GM21717 (cell line): ENCODE data around the gene BNIP5.

Experiments used
- ATAC-seq: cut with Tn5 transposase; IDR thresholded peaks from one replicate; pipeline ENCODE4 v1.9.1; 2021; ENCODE audit warnings: mild to moderate bottlenecking, moderate library complexity; ENCODE audit not compliant: unreplicated experiment

Gene BNIP5

DNA sequence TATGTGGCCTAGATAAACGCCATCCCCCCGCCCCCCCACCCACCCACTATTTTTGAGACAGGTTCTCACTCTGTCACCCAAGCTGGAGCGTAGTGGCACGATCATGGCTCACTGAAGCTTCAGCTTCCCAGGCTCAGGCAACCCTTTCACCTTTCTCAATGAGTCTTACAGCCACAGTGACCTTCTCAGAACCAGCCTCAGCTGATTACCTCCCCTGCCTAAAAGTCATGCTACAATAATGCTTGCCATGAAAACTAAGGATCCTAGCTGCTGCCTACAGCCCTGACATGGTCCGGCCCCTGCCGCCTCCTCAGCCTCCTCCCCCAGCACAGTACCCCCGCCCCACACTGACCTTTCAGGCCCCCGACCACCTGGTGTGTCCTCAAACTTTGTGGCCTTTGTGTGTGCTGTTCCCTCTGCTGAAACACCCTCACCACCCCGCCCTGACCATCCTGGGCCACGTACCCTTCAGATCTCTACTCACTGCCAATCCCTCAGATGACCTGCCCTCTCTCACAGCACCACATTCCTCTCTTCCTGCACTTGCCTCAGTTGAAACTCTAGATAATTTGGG lies 35.5 kb downstream of the BNIP5 start:
- no peak for ATAC-seq

DNA sequence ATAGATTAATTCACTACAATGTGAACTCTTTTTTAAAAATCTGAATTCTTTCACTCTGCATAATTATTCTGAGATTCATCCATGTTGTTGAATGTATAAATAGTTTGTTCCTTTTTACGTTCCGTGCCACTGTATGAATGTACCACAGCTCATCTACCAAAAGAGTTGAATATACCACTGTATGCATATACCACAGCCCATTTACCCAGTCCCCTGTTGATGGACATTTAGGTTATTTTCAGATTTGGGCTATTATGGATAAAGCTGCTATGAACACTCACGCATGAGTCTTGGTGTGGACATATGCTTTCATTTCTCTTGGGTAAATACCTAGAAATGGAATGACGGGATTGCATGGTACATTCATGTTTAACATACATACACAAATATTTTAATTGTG lies 38.7 kb downstream of the BNIP5 start:
- ATAC-seq, result no peak

DNA sequence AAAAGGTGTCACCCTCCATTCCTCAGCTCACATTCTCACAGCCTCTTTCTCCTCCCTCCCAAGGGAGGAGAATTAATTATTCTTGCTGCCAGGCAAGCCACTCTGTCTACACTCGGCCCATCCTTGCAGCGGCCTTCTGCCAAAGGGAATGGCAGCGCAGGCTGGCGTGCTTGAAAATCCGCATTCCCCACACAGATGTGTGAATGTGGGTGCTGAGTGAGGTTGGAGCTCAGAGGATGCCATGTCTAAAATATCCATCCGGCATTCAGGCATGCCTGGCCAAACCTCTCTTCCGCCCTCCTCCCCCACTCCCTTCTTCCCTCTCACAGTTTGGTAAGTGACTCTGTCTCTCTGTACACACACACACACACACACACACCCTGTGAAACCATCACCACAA lies 39.2 kb downstream of the BNIP5 start:
- no peak for ATAC-seq

DNA sequence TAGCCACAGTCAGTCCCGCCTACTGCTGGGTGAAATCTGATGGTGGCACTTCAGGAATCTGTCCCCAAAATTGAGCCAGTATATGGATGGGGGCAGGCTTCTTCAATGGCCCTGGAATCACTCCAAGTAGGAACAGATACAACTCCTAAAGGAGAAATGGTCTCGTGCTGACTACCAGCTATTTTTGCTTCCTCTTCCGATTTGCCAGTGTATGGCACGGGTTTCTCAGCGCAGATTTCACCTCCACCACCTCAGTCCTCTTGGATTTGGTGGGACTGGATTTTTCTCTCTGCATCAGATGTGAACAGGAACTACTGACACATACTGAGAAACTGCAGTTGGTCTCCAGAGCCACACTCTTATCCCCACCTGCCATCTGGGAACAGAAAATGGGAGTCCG lies 39.6 kb downstream of the BNIP5 start:
- no peak for ATAC-seq

DNA sequence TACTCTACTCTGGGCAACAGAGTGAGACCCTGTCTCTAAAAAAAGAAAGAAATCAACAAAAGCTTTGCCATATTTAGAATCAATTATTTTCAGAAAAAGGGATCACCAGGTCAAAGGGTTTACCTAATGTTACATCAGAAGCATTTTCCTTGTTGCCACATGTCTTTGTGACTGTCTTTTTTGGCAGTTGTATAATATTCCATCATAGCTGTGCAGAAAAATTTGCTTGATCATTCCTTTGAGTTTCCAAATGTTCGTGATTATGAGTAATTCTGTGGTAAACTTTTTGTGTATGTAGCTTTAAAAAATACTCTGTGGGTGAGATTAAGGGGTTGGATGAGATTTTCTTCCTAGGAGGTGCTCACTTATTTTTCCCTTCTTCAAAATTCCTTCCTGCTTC lies 40.4 kb downstream of the BNIP5 start:
- ATAC-seq, result no peak

DNA sequence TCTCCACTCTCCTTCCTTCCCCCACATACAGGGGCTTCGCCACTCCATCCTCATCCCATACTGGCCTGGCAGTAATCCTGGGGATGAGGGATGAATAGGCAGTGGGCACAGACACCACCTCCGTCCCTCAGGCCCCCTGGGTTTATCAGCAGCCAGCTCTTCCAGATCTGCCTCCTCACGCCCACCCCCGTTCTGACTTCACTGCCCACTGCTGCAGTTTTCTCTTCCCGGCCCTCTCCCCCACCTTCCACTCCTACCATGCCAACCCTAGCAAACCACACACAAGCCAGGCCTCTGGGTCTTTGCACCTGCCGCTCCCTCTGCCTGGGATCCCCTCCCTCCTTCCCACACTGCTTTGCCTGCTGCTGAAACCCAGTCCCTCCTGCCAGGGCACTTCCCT lies 44.5 kb downstream of the BNIP5 start:
- no peak for ATAC-seq

DNA sequence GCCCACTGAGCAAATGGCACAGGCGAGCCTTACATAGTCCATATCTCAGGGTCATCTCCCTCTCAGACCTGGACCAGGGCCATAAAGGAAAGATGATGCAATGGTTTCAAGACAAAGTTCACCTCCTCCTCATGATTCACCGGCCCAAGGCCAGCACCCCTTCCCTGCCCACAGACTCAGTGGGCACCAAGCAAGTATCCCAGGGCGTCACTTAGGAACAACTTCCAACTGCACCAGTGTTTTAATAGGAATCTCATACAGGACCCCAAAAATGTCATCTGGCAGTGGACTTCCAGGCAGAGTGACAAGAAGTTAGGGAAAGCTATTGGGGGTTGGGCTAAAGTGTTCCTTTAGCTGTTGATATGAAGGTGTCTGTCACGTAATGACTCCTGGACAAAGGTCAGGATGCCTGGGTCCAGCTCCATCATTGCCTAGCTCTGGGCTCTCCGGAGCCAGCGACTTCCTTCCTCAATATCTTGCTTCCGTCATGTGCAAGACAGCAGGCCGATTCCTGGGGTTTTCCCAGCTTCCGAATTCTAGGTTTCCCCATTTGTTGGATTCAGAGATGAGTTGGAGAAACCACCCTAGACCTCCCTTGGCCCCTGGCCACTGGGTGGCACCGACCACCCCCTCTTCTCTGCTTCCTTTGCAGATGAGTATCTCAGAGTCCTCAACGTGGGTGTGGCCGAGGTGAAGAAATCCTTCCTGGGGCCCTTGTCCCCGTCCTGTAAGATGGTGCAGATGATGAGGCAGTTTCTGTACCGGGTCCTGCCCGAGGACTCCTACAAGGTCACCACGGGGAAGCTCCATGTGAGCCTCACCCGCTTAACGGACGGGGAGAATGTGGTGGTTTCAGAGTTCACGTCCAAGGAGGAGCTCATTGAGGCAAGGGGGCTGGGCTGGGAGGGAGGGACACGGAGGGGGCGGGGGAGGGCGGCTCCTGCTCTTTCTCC lies 45.7 kb downstream of the BNIP5 start:
- no peak for ATAC-seq

DNA sequence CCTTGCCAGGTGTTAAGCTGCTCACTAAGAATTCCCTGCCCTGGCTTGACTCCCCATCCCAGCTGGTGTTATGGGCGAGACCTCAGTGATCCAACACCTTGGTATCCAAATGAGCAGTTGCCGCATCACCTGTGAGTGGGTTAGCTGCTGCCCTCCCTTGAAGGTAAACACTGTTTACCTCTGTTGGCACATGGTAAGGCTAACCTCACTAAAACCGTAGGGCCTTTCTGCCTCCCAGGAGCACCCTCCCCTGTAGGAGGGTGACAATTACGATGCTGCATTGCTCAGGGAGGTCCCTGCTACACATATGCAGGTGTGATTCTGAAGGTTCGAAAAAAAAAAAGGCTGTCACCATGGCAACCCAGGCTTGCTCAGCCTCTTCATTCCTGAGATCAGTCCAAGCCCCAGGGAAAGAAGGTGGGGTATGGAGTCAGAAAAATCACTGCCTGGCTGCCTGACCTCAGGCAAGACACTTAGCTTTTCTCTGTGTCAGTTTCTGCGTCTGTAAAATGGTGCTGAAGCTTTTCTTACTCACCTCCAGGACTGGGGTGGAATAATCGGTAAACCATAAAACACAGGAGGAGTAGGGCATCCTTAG lies 47.3 kb downstream of the BNIP5 start:
- ATAC-seq, result no peak

DNA sequence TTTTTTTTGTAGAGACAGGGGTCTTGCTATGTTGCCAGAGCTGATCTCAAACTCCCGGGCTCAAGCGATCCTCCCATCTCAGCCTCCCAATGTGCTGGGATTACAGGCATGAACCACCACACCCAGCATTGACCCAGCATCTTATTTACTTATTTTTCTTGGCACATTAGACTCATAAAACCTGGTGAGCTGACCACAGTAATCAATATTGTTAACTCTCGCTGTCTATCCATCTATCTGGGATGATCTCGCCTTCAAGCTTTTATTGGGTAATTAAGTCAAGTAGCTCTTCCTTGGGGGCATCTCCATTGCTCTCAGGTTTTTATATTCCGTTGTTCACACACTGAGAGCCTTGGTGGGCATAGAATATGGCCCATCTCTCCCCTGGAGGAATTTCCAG lies 49.8 kb downstream of the BNIP5 start:
- ATAC-seq, result no peak

DNA sequence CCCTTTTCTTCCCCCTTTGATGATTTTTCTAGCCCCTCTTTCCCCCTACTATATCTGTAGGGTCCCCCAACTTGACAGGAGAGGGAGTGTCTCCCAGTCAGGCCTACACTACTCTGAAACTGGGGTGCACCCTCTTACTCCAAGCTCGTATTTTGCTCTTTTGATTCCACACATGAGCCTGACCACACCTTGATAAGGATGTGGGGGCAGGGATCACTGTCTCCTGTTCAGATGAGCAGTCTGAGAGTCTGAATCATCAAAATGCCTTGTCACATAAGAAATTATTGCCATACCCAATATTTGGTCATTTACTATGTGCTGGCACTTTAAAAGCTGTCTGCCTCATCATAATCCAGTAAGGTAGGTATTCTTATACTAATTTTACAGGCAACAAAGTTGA lies 50.9 kb downstream of the BNIP5 start:
- ATAC-seq, result no peak

DNA sequence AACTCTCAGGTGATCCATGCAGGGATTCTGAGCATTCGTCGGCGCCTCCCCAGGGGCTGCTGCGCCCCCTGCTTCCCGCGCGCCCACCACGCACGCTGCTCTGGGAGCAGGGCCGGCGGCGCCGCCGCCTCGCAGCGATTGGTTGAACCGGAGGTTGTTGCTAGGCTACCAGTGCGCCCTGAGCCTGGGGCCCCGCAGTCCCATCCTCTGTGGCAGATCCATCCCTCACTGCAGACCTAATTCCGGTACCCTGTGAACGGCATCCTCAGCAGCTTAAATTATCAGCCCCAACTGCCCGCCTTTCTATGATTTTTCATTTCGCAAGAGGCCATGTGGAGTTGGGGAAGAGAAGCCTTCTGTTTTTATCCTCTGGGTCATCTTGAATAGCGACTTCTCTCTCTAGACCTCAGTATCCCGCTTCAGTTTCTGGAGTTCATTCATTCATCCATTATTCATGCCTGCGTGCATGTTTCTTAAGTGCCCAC lies 51.5 kb downstream of the BNIP5 start:
- ATAC-seq, result no peak

DNA sequence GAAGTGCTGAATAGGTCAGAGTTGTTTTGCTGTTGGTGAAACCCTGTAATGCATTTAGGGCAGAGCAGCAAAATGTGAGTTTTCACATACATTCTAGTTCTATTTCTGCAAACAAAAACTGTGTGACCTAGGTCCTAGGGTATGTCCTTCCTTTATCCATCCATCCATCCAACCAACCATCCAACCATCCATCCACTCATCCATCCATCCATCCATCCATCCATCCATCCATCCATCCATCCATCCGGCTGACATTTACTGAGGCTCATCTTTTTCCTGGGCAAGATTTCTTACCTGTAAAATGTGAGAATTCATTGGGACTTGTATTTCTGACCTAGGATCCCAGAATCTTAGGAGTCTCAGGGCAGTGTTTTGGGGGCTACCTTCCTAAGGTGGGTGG lies 52.3 kb downstream of the BNIP5 start:
- ATAC-seq, result no peak

DNA sequence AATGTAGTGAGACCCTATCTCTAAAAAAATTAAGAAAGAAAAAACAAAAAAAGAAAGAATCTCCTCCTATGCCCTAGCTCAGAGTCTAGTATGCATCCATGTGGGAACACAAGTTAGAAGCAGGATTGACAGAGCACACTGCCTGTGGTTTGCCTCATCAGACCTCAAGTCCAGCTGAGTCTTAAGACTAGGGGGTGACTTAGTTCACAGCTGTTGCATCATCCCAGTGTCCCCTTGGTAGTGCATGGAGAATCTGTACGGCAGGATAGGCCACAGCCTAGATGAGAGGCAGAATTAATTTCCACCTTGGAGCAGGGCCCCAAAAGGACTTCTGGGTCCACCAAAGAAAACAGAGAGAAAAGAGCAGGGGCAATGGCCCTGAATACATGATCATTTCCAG lies 53.1 kb downstream of the BNIP5 start:
- no peak for ATAC-seq

DNA sequence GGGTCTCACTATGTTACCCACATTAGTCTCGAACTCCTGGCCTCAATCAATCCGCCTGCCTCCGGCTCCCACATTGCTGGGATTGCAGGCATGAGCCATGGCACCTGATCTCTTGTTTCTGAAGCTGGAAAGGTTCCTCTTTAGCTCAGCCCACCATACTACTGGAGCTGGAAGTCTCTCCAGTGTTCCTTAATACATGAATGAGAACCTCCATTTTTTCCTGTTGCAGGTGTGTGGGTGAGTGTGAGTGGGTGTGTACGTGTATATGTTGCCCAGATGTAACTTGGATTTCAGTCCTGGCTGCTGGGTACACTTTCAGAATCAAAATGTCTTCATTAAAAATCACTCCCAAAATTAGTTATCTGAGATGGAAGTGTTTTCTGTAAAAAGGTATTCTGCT lies 55.7 kb downstream of the BNIP5 start:
- no peak for ATAC-seq

DNA sequence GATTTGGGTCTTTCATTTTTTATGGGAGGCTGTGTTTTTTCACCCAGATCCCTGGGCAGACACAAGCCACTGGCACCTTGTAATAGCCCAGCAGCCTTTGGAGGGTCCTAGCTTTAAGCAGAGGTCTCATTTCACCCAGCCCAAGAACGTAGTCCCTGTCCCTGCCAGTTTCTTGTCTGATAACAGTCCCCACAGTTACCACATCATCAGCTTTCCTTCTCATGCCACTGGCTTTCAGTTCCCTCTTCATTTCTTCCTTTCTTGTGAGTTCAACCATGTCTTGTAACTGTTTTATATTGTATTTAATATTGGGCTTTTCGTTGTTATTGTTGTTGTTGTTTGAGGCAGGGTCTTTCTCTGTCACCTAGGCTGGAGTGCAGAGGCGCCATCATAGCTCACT lies 56.2 kb downstream of the BNIP5 start:
- no peak for ATAC-seq

DNA sequence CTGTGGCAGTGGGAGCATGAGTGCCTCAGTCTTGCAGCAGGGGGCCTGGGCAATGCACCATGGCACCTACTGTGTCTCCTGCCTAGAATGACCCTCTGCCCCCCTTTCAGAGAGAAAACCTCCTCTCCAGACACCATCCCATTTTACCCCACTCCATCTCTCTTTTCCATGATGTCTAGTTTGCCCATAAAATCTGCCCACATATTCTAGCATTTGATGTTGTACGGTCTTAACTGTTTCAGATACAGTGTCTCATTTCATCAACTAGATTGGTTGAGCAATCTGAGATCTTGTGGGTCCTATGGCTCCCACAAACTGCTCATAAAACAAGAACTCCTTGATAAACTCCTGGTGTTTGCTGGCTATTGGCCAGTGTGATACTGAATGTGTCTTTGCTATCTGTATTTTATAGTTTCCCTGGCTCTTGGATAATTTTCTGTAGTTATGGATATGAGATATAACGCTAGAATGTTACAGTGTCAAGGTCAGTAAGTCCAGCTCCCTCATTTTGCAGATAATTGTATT lies 58.7 kb downstream of the BNIP5 start:
- no peak for ATAC-seq

DNA sequence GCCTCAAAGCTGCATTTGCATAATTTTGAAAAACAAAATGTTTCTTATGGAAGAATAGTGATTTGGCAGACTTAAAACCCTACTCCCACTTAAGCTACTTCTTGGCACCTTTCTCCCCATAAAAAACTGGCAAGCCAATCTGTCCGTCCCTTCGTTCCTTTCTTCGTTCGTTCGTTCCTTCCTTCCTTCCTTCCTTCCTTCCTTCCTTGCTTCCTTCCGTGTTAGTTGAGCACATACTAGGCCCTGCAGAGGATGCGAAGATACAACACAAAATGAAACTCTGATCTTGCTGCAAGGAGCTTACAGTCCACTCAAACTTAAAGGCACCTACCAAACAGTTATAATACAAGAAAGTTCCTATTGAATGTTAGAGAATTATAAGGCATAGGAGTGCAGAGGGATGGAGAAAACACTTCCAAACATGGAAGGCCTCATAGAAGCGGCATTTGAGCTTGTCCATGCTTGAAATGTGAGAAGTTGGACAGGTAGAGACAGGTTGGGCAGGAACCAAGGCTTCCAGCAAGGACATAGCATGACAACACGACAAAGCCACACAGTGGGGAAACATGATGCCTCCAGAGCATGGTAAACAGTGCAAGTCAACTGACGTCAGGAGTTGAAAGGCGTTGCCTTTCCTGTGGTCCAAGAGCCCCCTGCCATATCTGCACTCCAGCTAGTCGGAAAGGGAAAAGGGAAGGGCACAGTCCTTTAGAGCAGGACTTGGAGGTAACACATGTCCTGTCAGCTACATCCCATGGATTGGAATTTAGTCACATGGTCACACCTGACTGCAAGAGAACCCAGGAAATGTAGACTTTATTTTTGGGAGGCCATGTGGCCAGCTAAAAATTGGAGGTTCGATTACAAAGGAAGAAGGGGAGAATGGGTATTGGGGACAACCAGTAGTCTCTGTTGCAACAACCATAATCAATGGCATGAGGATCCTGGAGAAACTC lies 59.8 kb downstream of the BNIP5 start:
- ATAC-seq, result no peak

DNA sequence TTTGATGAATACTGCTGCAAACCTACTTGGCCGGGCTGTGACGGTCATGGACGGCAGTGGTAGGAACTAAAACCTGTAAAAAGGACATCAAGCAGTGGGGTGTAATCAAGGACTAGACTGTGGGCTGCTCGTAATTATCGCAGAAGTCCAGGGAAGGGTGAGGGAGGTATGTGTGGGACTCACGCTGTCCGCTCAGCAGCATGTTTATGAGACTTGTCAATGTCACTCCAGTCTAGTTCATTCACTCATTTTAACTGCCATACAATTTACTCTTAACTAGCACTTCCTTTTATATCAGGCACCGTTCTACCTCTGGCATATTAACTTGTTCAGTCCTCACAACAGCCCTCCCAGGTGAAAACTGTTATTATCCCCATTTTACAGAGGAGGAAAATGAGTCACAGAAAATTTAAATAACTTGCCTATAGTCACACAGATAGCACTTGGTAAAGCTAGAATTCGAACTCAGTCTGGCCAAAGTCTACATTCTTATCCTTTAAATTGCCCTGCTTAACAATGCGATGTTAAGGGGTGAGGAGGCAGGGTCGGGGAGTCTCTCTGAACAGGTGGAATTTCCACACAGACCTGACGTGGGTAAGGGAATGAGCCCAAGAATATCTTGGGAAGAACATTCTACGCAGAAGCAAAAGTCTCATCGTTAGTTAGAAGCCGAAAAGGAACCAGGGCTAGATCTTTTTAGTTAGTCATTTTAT lies 62.7 kb downstream of the BNIP5 start:
- ATAC-seq, result no peak

DNA sequence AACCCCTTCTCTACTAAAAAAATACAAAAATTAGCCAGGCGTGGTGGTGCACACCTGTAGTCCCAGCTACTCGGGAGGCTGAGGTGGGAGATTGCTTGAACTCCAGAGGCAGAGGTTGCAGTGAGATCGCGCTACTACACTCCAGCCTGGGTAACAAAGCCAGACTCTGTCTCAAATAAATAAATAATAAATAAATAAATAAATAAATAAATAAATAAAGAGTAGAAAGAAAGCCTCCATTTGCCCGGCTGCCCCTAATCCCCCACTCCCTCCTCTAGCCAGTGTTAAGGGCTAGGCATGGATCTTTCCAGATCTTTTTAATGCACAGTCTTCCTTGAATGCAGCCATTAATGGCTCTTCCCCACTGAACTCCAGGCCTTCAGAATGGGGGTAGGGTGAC lies 63.6 kb downstream of the BNIP5 start:
- ATAC-seq, result no peak

DNA sequence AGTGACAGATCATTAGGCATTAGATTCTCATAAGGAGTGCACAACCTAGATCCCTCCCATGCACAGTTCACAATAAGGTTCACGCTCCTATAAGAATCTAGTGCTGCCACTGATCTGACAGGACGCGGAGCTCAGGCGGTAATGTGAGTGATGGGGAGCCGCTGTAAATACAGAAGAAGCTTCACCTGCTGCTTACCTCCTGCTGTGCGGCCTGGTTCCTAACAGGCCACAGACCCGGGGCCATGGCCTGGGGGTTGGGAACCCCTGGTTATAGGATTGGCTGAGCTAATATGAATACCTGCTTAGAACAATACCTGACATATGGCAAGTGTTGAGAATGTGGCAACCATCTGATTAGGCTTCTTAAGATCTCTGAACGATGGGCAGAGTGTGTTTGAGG lies 64.5 kb downstream of the BNIP5 start:
- no peak for ATAC-seq
